ENCODE results near the gene ENAH. TPM values are rescaled to one million over a fixed set of nuclear protein-coding genes. Genes with fewer than 3 reads are reported as not detected.

The ENAH gene
- total and polyA plus RNA-seq, 10 donors = 5.1 to 98.1 (median 44.8) TPM

DNA sequence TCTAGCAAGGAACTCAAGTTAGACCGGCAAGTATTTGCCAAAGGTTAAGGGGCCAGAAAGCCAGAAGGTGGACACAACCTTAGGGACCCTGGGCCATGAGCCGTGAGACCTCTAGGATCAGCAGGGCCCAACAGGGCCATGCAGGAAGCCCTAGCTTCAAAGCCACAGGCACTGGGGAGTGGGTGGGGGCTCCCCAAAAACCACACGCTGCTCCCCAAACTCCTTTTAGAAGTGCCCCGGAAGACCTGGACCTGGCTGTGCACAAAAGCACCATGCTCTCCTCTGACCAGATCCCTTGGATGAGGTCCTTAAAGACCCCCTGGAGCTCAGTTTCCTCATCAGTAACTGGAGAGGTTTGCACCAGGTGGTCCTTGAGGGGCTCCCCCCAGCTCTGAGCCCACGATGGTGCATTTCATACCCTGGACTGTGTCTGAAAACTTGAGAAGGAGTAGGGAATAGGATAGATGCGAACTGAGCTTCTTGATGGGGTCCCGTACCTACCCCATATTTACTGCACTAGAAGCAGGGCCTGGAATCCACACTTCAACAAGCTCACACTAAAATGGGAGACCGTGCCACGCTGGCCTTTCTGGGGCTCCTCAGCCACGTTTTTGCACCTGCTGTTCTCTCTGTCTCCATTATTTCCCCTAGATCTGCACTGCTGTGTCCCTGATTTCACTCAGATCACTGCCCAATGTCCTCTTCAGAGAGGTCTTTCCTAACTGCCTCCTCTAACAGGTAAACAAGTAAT, 184.5 kb downstream of the ENAH start:
- H3K4me3 ChIP-seq = peak overlapping the region in 7 of 8 donors; percentile 39 to 73 (median 48)
- peak overlapping the region; percentile 95 to 98 (median 98) for H3K27ac ChIP-seq
- no peaks in the 10 kb centered on the region for H3K27me3 ChIP-seq (replicated peaks in 1 of 7)
- no peaks in the 10 kb centered on the region for H3K9me3 ChIP-seq
- H3K36me3 ChIP-seq = no peaks in the 10 kb centered on the region
- DNase-seq = peak; percentile 79
- no peak for TF ChIP-seq POLR2A (IDR thresholded peaks at IDR 0.05)
- TF ChIP-seq, protein P1, sequence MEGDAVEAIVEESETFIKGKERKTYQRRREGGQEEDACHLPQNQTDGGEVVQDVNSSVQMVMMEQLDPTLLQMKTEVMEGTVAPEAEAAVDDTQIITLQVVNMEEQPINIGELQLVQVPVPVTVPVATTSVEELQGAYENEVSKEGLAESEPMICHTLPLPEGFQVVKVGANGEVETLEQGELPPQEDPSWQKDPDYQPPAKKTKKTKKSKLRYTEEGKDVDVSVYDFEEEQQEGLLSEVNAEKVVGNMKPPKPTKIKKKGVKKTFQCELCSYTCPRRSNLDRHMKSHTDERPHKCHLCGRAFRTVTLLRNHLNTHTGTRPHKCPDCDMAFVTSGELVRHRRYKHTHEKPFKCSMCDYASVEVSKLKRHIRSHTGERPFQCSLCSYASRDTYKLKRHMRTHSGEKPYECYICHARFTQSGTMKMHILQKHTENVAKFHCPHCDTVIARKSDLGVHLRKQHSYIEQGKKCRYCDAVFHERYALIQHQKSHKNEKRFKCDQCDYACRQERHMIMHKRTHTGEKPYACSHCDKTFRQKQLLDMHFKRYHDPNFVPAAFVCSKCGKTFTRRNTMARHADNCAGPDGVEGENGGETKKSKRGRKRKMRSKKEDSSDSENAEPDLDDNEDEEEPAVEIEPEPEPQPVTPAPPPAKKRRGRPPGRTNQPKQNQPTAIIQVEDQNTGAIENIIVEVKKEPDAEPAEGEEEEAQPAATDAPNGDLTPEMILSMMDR (IDR thresholded peaks at IDR 0.05 in 8 of 11, conservative IDR thresholded peaks at IDR 0.05 in 3 of 11) = no peak
- no peak for TF ChIP-seq POLR2AphosphoS5 (IDR thresholded peaks at IDR 0.05)
- WGBS, 5 donors = 62 to 78% (median 69%) methylated on average over 9 to 10 of the region's 10 CpGs
- H3K4me1 ChIP-seq = peaks cover 13 to 54% (median 24%) of the 10 kb centered on the region in 6 donors
- intact Hi-C loops (cut with DNase I; ENCODE audit: low total_unique reads) = no loop called here

DNA sequence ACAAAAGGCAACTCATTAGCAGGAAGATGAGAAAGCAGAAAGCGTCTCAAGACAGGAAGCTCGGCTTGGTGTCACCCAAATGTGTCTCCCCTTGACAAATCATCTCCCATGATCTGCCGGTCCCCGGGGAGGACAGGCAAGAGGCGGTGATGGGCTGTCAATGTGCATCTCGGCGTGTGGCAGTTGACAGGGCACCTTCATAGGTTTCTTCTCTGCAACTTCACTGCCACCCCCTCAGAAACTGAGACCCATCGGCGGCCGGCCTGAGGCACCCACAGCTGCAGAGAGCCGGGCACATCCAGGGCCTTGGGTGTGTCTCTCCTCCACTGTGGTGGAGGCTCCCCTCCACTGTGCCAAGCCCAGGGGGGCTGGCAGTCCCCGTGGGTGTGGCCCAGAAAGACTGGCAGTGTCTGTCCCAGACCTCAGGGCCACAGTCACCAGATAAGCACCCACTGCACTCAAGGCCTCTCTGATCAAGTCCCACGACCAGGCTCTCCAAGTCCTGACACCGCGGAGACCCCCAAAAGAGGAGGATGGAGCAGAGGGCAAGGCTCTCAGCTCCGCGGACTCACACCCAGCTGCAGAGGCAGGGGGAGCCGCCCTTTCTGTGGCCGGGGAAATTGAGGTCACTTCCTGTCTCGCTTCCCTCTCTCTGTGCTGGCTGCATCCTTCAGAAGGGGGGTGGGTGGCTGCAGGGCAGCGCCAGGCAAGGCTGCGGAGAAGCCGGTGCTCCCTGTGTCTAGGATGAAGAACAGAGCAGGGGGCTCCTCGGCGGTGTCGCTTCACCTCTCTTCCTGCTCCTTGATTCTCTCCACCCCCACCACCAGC, 185.5 kb downstream of the ENAH start:
- intact Hi-C loops (cut with DNase I; ENCODE audit: low total_unique reads) = no loop called here
- Histone ChIP-seq H3K9me3 (no peaks in the 10 kb centered on the region), H3K4me3 (peak overlapping the region; percentile 39 to 73 (median 48)), H3K36me3 (no peaks in the 10 kb centered on the region), H3K4me1 (peaks cover 13 to 60% (median 24%) of the 10 kb centered on the region in 6 donors), H3K27me3 (replicated peaks in 1 of 7) (no peaks in the 10 kb centered on the region), H3K27ac (peak overlapping the region; percentile 95 to 98 (median 98))
- 5 to 8% (median 7%) methylated on average over 18 to 26 of the region's 26 CpGs for WGBS, 5 donors
- TF ChIP-seq POLR2A (IDR thresholded peaks at IDR 0.05) = peak; percentile 17 to 63 (median 32)
- TF ChIP-seq, protein P1 (IDR thresholded peaks at IDR 0.05 in 8 of 11, conservative IDR thresholded peaks at IDR 0.05 in 3 of 11) = no peak
- TF ChIP-seq POLR2AphosphoS5 (IDR thresholded peaks at IDR 0.05) = peak; percentile 95 to 98 (median 96)
- DNase-seq = peak; percentile 98

DNA sequence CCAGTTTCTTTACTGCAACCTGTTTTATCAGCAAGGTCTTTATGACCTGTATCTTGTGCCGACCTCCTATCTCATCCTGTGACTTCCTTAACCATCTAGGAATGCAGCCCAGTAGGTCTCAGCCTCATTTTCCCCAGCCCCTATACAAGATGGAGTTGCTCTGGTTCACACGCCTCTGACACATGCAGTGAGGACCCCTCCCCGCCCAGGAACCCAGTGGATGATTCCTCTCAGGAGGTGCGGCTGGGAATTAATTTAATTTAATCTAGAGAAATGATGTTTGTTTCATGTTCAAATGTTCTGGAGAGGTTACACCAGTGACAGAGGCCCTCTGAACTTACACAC, 186.1 kb downstream of the ENAH start:
- TF ChIP-seq POLR2A (IDR thresholded peaks at IDR 0.05) = no peak
- H3K4me3 ChIP-seq = peak overlapping the region in 4 of 8 donors; percentile 45 to 73 (median 51)

DNA sequence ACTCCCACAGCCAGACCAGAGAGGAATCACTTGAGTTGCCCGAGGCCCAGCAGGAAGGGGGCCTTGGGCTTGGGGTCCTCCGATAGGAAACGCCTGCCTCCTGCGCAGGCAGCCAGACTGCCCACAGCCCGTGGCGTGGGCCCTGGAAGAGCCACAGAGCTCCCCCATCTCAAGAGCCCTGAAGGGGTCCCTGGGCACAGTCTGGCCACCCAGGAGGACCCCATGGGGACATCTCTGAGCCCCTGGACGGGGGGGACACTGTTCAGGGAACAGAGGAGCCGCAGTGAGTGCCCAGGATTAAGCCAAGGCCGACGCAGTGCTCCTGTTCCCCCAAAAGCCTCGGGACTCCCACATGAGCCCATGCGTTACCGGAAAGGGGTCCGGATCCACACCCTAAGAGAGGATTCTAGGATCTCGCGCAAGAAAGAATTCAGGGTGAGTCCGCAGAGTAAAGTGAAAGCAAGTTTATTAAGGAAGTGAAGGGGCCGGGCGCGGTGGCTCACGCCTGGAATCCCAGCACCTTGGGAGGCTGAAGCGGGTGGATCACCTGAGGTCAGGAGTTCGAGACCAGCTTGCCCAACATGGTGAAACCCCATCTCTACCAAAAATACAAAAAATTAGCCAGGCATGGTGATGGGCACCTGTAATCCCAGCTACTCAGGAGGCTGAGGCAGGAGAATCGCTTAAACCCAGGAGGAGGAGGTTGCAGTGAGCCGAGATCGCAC, 187.0 kb downstream of the ENAH start:
- Histone ChIP-seq H3K27me3 (replicated peaks in 1 of 7) (no peaks in the 10 kb centered on the region), H3K9me3 (no peaks in the 10 kb centered on the region), H3K27ac (peak overlapping the region in 6 of 8 donors; percentile 95 to 98 (median 98)), H3K4me1 (peaks cover 16 to 74% (median 33%) of the 10 kb centered on the region in 6 donors), H3K4me3 (no peak overlapping the region), H3K36me3 (no peaks in the 10 kb centered on the region)
- DNase-seq = peak; percentile 74
- WGBS, 5 donors = 89 to 92% (median 90%) methylated on average over 22 to 26 of the region's 26 CpGs
- TF ChIP-seq POLR2A (IDR thresholded peaks at IDR 0.05) (no peak), POLR2AphosphoS5 (IDR thresholded peaks at IDR 0.05) (no peak)
- TF ChIP-seq, protein P1 (IDR thresholded peaks at IDR 0.05 in 8 of 11, conservative IDR thresholded peaks at IDR 0.05 in 3 of 11) = no peak
- intact Hi-C loops (cut with DNase I; ENCODE audit: low total_unique reads) = no loop called here

More for the DNA sequence above, 186.1 kb downstream of the ENAH start:
- intact Hi-C loops (cut with DNase I; ENCODE audit: low total_unique reads) = no loop called here
- Histone ChIP-seq H3K27ac (peak overlapping the region; percentile 95 to 98 (median 98)), H3K9me3 (no peaks in the 10 kb centered on the region), H3K27me3 (replicated peaks in 1 of 7) (no peaks in the 10 kb centered on the region), H3K4me1 (peaks cover 13 to 65% (median 25%) of the 10 kb centered on the region in 6 donors), H3K36me3 (no peaks in the 10 kb centered on the region)
- WGBS, 5 donors = 83 to 94% (median 85%) methylated on average over 4 of the region's 4 CpGs
- DNase-seq = no peak
